Activated T-helper 1 cell treated with anti-CD3 and anti-CD28 coated beads, Interleukin-12 subunit alpha, Interleukin-12 subunit beta, Interleukin-2, Interleukin-4 antibody, amounts not matched to agents 30 ng/mL and 10 ng/mL and 1 ng/mL, durations not matched to agents 14 hours and 24 hours and 36 hours (primary cell): ENCODE results near the gene KLHL6. TPM values are rescaled to one million over a fixed set of nuclear protein-coding genes. Genes with fewer than 3 reads are reported as not detected.

Source experiments
- DNase-seq: peaks from one replicate; pipeline ENCODE4 v3.0.0; 2021; ENCODE audit warnings: low spot score
- H3K27ac Mint-ChIP-seq: one replicate; pipeline ENCODE4 v1.8.0; 2021; ENCODE audit warnings: mild to moderate bottlenecking, mixed read lengths
- H3K27me3 Mint-ChIP-seq: one replicate; pipeline ENCODE4 v1.8.0; 2022; ENCODE audit warnings: mild to moderate bottlenecking, moderate library complexity, mixed read lengths; ENCODE audit not compliant: insufficient read depth
- H3K36me3 Mint-ChIP-seq: one replicate; pipeline ENCODE4 v1.8.0; 2021; ENCODE audit warnings: low read depth, mixed read lengths
- H3K4me1 Mint-ChIP-seq: one replicate; pipeline ENCODE4 v1.8.0; 2021; ENCODE audit warnings: low read depth, mixed read lengths
- H3K4me3 Mint-ChIP-seq: one replicate; pipeline ENCODE4 v1.8.0; 2021; ENCODE audit warnings: mild to moderate bottlenecking, moderate library complexity, mixed read lengths
- H3K9me3 Mint-ChIP-seq: one replicate; pipeline ENCODE4 v1.8.0; 2021; ENCODE audit warnings: mixed read lengths
- intact Hi-C: fragments of 100-400 bp; cut with micrococcal nuclease; formaldehyde crosslinking; loops from one replicate; pipeline ENCODE4 v1.15.1; 2024
- total RNA-seq: library from RNA; stranded (reverse); gene quantifications from 2 replicates; pipeline ENCODE4 v1.2.3, GENCODE V29; 2022

Gene KLHL6
- total RNA-seq, 1 donor from 2014 or later, result 40.6 TPM

DNA sequence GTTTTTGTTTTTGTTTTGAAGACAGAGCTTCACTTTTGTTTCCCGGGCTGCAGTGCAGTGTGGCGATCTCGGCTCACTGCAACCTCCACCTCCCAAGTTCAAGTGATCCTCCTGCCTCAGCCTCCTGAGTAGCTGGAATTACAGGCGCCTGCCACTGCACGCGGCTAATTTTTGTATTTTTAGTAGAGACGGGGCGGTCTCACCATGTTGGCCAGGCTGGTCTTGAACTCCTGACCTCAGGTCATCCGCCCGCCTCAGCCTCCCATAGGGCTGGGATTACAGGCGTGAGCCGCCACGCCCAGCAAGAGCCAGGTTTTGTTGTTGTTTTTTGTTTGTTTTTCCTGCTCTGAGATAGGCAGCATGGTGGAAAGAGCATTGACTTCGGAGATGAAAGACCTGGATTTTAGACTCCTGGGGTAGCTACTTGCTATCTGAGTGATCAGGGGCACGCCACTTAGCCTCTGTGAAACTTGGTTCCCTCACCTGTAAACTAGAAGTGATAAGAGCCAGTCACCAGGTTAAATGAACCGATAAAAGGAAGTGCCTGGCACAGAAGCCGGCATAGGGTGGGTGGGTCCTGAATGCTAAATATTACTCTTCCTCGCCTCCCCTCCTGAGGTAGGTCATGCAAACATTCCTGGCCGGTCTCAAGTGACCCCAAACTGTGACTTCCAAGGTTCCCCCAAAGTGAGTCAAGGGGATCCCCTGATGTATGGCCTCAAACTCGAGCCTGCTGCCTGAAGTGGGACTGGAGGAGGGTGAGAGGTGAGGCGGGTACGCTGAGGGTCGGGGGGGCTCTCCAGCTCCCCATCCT, 64.2 kb downstream of the KLHL6 start:
- Mint-ChIP-seq H3K27me3 (no peaks in the 10 kb centered on the region), H3K27ac (no peak overlapping the region), H3K36me3 (peaks cover 38% of the 10 kb centered on the region), H3K4me1 (peaks cover 5% of the 10 kb centered on the region), H3K4me3 (no peak overlapping the region), H3K9me3 (no peaks in the 10 kb centered on the region)
- intact Hi-C loops, result no loop called here
- DNase-seq, result no peak

DNA sequence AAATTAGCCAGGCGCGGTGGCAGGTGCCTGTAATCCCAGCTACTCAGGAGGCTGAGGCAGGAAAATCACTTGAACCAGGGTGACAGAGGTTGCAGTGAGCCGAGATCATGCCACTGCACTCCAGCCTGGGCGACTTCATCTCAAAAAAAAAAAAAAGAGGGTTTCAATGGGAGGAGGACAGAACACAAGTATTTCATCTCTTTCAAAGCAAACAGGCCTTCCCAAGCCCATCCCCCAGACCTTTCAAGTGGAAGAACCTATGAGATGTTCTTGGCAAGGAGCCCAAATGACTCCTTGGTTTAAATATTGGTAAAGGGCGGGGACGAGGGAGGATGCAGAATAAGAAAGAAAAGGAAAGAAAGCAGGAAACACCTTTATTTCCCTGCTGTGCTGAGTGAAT, 64.9 kb downstream of the KLHL6 start:
- Mint-ChIP-seq H3K4me3 (no peak overlapping the region), H3K36me3 (peaks cover 37% of the 10 kb centered on the region), H3K9me3 (no peaks in the 10 kb centered on the region), H3K4me1 (peaks cover under 1% of the 10 kb centered on the region), H3K27me3 (no peaks in the 10 kb centered on the region), H3K27ac (no peak overlapping the region)
- no peak for DNase-seq
- intact Hi-C loops, result no loop called here

DNA sequence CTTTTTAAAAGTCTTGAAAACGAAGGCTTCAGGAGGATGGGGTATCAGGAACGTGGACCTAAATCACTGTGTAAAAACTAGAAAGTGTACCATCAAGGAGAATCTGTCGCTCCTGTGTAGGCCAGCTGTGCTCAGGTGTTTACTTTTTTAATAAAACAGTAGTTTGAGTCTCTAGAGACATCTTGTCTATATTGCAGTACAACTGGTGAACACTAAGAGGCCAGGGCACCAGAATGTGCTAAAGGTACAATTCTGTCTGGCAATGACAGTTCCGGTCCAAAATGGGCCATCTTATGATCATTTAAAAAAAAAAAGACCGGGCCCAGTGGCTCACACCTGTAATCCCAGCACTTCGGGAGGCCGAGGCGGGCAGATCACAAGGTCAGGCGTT, 65.3 kb downstream of the KLHL6 start:
- Mint-ChIP-seq H3K27me3 (no peaks in the 10 kb centered on the region), H3K4me3 (no peak overlapping the region), H3K36me3 (peaks cover 37% of the 10 kb centered on the region), H3K9me3 (no peaks in the 10 kb centered on the region), H3K27ac (no peak overlapping the region), H3K4me1 (no peaks in the 10 kb centered on the region)
- intact Hi-C loops, result no loop called here
- no peak for DNase-seq

DNA sequence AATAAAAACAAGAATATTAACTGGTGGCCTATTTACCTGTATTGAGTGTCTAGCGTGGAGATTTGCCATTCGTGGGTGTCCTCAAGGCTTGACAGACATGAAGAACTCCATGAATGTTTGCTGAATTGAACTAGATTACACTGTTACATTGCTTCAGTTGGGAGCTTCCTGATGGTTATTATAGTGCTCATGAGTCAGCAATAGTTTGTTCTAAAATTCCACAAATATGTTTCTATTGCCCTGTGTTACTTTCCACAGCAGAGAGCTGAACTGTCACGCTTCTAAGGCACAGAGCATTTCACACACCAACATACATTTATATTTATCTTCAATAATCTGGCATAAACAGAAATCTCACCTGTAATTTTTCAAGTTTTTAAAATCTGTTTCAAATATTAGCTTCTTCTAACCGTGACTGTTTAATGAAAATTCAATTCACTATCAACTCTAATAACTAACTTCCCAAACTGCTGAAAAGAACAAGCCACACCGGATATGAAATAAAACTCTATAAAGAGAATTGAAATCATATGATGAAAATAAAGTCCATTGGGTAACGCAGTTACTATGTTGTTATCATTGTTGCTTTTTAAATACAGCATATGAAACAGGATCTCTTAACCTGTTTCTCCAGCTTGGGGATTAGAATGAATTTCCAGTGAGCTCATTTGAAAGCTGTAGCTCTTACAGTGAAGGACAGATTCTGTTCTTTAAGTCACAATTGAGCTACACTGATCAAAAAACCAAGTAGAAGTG, 65.9 kb downstream of the KLHL6 start:
- no peak for DNase-seq
- intact Hi-C loops, result no loop called here
- Mint-ChIP-seq H3K4me1 (no peaks in the 10 kb centered on the region), H3K27ac (no peak overlapping the region), H3K36me3 (peaks cover 37% of the 10 kb centered on the region), H3K27me3 (no peaks in the 10 kb centered on the region), H3K4me3 (no peak overlapping the region), H3K9me3 (no peaks in the 10 kb centered on the region)

DNA sequence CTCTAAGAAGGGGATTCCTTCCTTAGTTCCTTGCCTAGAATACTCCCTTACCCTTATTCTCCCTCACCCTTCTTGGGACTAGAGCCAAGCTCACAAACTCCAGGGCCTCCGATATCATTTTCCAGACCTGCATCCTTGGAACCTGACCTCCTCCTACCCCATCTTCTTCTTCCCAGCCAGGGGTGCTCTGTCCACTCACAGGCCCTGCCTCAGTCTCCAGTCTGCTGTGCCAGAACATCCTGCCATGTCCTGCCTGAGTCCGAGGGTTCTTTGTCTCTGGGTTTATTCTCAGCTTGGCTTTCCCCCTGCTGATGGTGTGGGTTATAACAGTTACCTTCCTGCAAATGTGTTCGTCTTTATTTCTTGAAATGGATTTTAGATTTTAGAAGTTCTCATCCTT, 67.2 kb downstream of the KLHL6 start:
- intact Hi-C loops, result no loop called here
- Mint-ChIP-seq H3K4me3 (no peak overlapping the region), H3K27ac (no peak overlapping the region), H3K27me3 (no peaks in the 10 kb centered on the region), H3K9me3 (no peaks in the 10 kb centered on the region), H3K36me3 (peaks cover 28% of the 10 kb centered on the region), H3K4me1 (no peaks in the 10 kb centered on the region)
- no peak for DNase-seq

DNA sequence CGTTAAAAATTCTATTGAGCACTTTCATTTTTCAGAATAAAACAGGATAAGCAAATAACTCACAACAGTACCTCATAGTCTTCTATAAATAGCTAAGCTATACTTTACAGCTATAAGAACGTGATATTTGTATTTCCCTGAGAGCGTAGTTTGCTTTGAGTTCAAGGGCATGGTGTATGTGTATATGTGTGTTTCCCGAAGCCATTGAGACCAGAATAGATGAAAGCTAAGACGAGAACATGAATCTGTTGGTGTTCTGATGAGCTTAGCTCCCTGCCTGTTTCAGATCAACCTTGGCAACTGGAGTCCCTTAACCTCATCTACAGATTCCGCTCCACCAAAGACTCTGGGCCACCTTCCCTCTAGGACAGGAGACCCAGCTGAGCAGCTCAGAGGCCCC, 67.6 kb downstream of the KLHL6 start:
- intact Hi-C loops, result no loop called here
- DNase-seq, result no peak
- Mint-ChIP-seq H3K27me3 (no peaks in the 10 kb centered on the region), H3K4me3 (no peak overlapping the region), H3K36me3 (peaks cover 23% of the 10 kb centered on the region), H3K27ac (no peak overlapping the region), H3K9me3 (no peaks in the 10 kb centered on the region), H3K4me1 (no peaks in the 10 kb centered on the region)

DNA sequence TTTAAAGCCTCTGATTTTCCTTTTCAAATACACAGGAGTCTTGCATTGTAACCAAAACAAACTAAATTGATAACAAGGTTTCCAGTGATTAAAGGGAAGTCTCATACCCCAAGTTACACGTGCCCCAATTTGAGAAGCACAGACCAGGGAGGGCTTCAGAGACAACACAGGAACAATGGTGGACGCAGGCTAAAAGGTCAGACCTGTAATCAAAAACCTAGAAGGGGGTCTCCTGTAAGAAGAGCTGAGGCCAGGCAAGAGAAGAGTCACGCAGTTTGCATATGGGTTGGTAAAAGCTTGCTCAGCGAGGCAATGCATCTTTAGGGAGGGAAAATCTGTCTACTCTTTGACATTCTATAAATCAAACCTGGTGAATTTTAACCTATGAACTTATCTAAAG, 68.5 kb downstream of the KLHL6 start:
- intact Hi-C loops, result no loop called here
- H3K36me3 Mint-ChIP-seq, result peaks cover 15% of the 10 kb centered on the region
- no peaks in the 10 kb centered on the region for H3K9me3 Mint-ChIP-seq
- H3K4me3 Mint-ChIP-seq, result no peak overlapping the region
- H3K27ac Mint-ChIP-seq, result no peak overlapping the region
- no peak for DNase-seq
- no peaks in the 10 kb centered on the region for H3K27me3 Mint-ChIP-seq
- no peaks in the 10 kb centered on the region for H3K4me1 Mint-ChIP-seq

DNA sequence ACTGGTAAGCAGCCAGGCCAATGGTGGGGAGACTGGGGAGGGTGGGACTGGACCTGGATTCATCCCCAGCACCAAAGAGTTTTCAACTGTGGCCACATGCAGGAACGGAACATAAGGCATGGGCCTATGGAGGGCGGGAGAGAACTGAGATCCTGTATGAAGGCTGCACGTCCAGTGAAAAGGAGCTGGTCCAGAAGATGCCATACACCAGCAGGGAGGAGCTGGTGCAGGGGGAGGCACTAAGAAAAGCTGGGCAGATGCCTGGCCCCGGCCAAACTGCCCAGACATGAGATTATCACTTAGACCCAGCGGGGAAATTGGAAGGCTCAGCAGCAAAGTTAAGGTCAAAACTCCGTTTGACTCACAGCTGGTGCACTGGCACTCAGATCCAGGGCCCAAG, 69.0 kb downstream of the KLHL6 start:
- Mint-ChIP-seq H3K9me3 (no peaks in the 10 kb centered on the region), H3K36me3 (peaks cover 10% of the 10 kb centered on the region), H3K4me3 (no peak overlapping the region), H3K4me1 (peaks cover 2% of the 10 kb centered on the region), H3K27ac (no peak overlapping the region), H3K27me3 (no peaks in the 10 kb centered on the region)
- DNase-seq, result no peak
- intact Hi-C loops, result no loop called here

DNA sequence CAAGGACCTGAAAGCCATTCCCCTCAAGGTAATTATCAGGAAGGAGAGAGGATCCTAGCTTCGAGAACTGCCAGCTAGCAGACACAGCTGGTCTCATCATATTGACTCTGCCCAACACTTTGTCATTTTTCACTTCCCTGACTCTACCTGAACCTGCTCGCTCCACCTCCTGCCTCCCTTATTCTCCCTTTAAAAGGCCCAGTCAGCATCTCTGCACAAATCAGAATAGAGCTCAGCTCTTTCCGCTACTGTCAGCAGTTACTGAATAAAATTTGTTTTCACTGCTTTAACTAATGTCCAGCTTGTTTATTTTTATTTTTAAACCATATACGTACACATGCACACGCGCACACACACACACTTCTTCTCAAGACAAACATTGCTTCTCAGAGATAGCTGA, 69.9 kb downstream of the KLHL6 start:
- no peak for DNase-seq
- Mint-ChIP-seq H3K36me3 (peaks cover 8% of the 10 kb centered on the region), H3K27me3 (no peaks in the 10 kb centered on the region), H3K9me3 (no peaks in the 10 kb centered on the region), H3K4me1 (peaks cover 6% of the 10 kb centered on the region), H3K27ac (no peak overlapping the region), H3K4me3 (no peak overlapping the region)
- intact Hi-C loops, result no loop called here

DNA sequence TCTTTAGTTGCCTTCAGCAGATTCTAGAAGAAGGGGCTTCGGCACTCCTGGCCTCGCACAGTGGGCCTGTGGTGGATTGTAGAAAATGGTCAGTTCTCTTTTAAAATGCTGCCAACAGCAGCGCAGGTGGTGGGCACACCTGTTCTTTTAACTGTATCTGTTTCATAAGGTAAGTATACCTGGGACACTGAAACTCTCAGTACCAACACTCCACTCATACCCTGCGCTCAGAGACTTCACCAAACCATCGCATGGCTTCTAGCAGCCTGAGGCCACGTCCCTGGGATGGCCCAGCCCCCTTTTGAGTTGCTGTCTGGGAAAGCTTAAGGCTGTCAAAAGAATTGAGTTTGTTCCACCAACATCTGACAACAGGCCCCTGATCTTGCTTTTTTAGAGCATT, 70.4 kb downstream of the KLHL6 start:
- H3K4me3 Mint-ChIP-seq, result no peak overlapping the region
- no peak overlapping the region for H3K27ac Mint-ChIP-seq
- no peaks in the 10 kb centered on the region for H3K27me3 Mint-ChIP-seq
- H3K36me3 Mint-ChIP-seq, result peaks cover 8% of the 10 kb centered on the region
- peaks cover 10% of the 10 kb centered on the region for H3K4me1 Mint-ChIP-seq
- no peak for DNase-seq
- no peaks in the 10 kb centered on the region for H3K9me3 Mint-ChIP-seq
- intact Hi-C loops, result no loop called here

DNA sequence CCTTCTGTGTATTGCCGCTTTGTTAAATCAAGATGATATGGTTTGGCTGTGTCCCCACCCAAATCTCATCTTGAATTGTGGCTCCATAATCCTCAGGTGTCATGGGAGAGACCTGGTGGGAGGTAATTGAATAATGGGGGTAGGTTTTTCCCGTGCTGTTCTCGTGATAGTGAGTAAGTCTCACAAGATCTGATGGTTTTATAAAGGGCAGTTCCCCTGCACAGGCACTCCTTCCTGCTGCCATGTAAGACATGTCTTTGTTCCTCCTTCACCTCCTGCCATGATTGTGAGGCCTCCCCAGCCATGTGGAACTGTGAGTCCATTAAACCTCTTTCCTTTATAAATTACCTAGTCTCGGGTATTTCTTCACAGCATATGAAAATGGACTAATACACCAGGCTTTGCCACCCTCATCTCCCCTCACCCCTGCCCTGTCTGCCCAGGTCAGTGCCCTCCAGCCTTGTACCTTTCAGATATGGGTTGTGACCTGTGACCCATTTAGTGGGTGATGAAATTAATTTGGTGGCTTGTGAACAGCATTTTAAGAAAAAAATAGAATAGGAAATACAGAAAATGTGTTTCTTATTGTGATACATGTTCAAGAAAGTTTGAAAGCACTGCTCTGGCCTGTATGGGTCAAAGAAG, 71.0 kb downstream of the KLHL6 start:
- H3K27ac Mint-ChIP-seq, result no peak overlapping the region
- intact Hi-C loops, result loop anchor here (5.0 kb wide), 1 partner anchor 283 kb away; no protein-coding TSS in a partner anchor
- H3K9me3 Mint-ChIP-seq, result no peaks in the 10 kb centered on the region
- peaks cover 5% of the 10 kb centered on the region for H3K36me3 Mint-ChIP-seq
- no peak overlapping the region for H3K4me3 Mint-ChIP-seq
- H3K4me1 Mint-ChIP-seq, result peaks cover 10% of the 10 kb centered on the region
- no peaks in the 10 kb centered on the region for H3K27me3 Mint-ChIP-seq
- no peak for DNase-seq

DNA sequence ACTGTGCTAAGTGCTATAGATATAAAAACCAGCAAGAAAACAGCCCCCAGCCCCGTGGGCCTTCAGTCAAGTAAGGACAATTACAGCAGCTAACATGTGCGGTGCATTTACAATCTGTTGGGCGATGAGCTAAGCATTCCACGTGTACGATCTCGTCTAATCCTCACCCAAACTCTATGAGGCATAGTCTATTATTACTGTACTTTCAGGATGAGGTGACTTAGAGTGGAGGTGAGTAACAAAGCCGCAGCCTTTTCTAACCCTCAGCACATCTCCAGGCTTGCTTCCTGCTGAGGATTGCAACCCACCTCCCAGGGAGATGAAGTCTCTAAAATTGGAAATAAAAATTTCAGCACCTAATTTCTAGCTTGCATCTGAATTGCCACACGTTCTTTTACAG, 73.9 kb downstream of the KLHL6 start:
- DNase-seq, result no peak
- Mint-ChIP-seq H3K27me3 (no peaks in the 10 kb centered on the region), H3K36me3 (no peaks in the 10 kb centered on the region), H3K4me1 (peaks cover 10% of the 10 kb centered on the region), H3K27ac (no peak overlapping the region), H3K9me3 (no peaks in the 10 kb centered on the region), H3K4me3 (no peak overlapping the region)
- intact Hi-C loops, result loop anchor here (2.0 to 5.0 kb wide), 2 partner anchors 73 to 286 kb away; partner anchors contain the start of gene KLHL6

DNA sequence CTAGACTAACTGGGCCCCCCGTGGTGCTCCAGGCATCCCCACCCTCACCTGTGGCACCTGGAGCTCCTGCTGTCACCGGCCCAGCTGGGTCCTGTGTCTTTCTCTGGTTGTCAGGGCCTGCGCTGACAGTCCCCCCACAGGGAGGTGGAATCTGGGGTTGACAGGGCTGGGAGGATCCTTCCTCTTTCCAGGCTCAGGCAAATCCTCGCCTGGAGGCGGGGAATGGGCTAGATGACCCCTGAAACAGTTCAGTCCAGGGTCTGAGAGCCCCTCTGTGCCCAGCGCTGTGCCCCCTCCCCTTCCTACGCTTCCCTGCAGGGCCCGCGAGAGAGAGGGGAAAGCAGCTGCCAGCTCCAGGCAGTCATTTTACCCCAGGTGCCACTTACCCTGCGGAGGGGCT, 77.0 kb downstream of the KLHL6 start:
- intact Hi-C loops, result no loop called here
- Mint-ChIP-seq H3K36me3 (no peaks in the 10 kb centered on the region), H3K4me3 (no peak overlapping the region), H3K27ac (no peak overlapping the region), H3K4me1 (peaks cover 10% of the 10 kb centered on the region), H3K9me3 (no peaks in the 10 kb centered on the region), H3K27me3 (no peaks in the 10 kb centered on the region)
- DNase-seq, result no peak
